Neural cell (in vitro differentiated cells): Measurements from ENCODE around the gene TXLNA.

Experiments
- EZH2 ChIP-seq: fragments of 200-600, 300-800 bp; shearing (Covaris generic), sonication (generic); IDR thresholded peaks from 2 replicates; pipeline ENCODE4 v1.6.1; 2014; ENCODE audit warnings: antibody characterized with exemption, low read length, borderline replicate concordance, mild to moderate bottlenecking; ENCODE audit not compliant: insufficient read depth, poor library complexity, severe bottlenecking
- POLR2AphosphoS5 ChIP-seq: IDR thresholded peaks from 2 replicates; pipeline ENCODE4 v1.6.1; 2012
- RAD21 ChIP-seq: fragments of 450-650 bp; conservative IDR thresholded peaks from 2 replicates; pipeline ENCODE4 v1.6.1; 2014; ENCODE audit warnings: antibody characterized with exemption, mild to moderate bottlenecking, moderate library complexity
- SMC3 ChIP-seq: fragments of 450-650 bp; conservative IDR thresholded peaks from 2 replicates; pipeline ENCODE4 v1.6.1; 2014; ENCODE audit warnings: antibody characterized with exemption, mild to moderate bottlenecking, moderate library complexity; ENCODE audit not compliant: poor library complexity
- TAF1 ChIP-seq: IDR thresholded peaks from 2 replicates; pipeline ENCODE4 v1.6.1; 2012; ENCODE audit warnings: low read depth
- TF ChIP-seq, protein P1 (sequence below): IDR thresholded peaks from 2 replicates; pipeline ENCODE4 v1.6.1; 2012; ENCODE audit warnings: borderline replicate concordance
- TF ChIP-seq, protein P2 (sequence below): fragments of 450-650 bp; IDR thresholded peaks from 2 replicates; pipeline ENCODE4 v1.5.1; 2014; ENCODE audit warnings: antibody characterized with exemption, mild to moderate bottlenecking, moderate library complexity; ENCODE audit not compliant: poor library complexity, severe bottlenecking

DNA sequence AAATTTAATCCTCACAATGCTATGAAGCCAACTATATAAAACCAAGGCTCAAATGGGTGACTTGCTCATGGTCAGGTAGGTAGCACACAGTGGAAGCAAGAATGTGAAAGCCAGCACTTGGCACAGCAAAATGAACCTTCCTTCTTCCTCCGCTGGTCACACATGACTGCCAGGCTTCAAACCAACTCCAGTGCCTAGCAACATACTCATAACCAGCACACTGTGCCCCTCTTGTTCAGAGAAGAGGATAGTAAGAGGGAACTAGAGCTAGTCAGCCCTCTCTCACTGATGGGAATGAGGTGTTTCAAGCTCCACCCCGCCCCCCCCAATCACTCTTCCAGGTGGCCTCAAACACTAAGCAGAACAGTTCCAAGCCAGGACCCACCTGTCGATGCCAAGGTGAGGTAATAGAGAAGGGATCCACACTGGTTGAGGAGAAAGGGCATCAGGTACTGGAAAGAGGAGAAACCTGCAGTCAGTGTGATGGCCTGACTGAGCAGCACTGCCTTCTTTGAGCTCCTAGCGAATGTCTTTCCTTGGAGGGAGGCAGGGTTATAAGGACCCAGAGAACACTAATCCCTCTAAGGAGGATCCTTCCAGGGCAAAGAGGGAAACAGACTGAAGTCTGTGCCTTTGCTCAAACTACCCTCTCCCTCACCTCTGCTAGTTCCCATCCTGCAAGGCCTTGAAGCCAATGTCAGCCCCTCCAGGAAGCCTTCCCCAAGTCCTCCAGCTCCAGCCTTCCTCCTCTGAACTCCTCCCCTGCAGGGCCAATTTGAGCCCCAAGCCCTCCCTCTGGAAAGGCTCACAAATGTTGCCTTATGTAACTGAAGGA, 41.5 kb downstream of the TXLNA start:
- TF ChIP-seq, protein P1, sequence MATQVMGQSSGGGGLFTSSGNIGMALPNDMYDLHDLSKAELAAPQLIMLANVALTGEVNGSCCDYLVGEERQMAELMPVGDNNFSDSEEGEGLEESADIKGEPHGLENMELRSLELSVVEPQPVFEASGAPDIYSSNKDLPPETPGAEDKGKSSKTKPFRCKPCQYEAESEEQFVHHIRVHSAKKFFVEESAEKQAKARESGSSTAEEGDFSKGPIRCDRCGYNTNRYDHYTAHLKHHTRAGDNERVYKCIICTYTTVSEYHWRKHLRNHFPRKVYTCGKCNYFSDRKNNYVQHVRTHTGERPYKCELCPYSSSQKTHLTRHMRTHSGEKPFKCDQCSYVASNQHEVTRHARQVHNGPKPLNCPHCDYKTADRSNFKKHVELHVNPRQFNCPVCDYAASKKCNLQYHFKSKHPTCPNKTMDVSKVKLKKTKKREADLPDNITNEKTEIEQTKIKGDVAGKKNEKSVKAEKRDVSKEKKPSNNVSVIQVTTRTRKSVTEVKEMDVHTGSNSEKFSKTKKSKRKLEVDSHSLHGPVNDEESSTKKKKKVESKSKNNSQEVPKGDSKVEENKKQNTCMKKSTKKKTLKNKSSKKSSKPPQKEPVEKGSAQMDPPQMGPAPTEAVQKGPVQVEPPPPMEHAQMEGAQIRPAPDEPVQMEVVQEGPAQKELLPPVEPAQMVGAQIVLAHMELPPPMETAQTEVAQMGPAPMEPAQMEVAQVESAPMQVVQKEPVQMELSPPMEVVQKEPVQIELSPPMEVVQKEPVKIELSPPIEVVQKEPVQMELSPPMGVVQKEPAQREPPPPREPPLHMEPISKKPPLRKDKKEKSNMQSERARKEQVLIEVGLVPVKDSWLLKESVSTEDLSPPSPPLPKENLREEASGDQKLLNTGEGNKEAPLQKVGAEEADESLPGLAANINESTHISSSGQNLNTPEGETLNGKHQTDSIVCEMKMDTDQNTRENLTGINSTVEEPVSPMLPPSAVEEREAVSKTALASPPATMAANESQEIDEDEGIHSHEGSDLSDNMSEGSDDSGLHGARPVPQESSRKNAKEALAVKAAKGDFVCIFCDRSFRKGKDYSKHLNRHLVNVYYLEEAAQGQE, result no peak
- TF ChIP-seq EZH2 (no peak), POLR2AphosphoS5 (no peak), RAD21 (no peak), SMC3 (no peak), TAF1 (no peak)
- TF ChIP-seq, protein P2, sequence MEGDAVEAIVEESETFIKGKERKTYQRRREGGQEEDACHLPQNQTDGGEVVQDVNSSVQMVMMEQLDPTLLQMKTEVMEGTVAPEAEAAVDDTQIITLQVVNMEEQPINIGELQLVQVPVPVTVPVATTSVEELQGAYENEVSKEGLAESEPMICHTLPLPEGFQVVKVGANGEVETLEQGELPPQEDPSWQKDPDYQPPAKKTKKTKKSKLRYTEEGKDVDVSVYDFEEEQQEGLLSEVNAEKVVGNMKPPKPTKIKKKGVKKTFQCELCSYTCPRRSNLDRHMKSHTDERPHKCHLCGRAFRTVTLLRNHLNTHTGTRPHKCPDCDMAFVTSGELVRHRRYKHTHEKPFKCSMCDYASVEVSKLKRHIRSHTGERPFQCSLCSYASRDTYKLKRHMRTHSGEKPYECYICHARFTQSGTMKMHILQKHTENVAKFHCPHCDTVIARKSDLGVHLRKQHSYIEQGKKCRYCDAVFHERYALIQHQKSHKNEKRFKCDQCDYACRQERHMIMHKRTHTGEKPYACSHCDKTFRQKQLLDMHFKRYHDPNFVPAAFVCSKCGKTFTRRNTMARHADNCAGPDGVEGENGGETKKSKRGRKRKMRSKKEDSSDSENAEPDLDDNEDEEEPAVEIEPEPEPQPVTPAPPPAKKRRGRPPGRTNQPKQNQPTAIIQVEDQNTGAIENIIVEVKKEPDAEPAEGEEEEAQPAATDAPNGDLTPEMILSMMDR, result no peak
